OCI-LY1 (cell line): Measurements from ENCODE around the gene PPP4R1.

ENCODE experiments used
- H2AFZ ChIP-seq: fragments of 200-600 bp; sonication (generic), shearing (Covaris generic); 2 replicates; pipeline ENCODE4 v1.6.0; 2014; ENCODE audit warnings: antibody characterized with exemption, mild to moderate bottlenecking, low read length
- H3F3A ChIP-seq: fragments of 200-600 bp; sonication (generic), shearing (Covaris generic); 2 replicates; pipeline ENCODE4 v1.6.0; 2014; ENCODE audit warnings: mild to moderate bottlenecking, antibody characterized with exemption, low read length, moderate library complexity; ENCODE audit not compliant: insufficient read depth
- H3K27ac ChIP-seq: fragments of 200-600 bp; sonication (generic); 2 replicates; pipeline ENCODE4 v1.5.1; 2014; ENCODE audit warnings: low read length, mixed run types, mild to moderate bottlenecking, low read depth; ENCODE audit not compliant: poor library complexity, severe bottlenecking
- H3K27me3 ChIP-seq: fragments of 200-600 bp; sonication (generic); 2 replicates; pipeline ENCODE4 v1.6.0; 2014; ENCODE audit warnings: antibody characterized with exemption, mild to moderate bottlenecking, low read length, moderate library complexity; ENCODE audit not compliant: insufficient read depth
- H3K36me3 ChIP-seq: fragments of 200-600 bp; sonication (generic); 2 replicates; pipeline ENCODE4 v1.6.1; 2014; ENCODE audit warnings: mild to moderate bottlenecking, antibody characterized with exemption, low read length, moderate library complexity, mixed read lengths; ENCODE audit not compliant: insufficient read depth
- H3K4me1 ChIP-seq: fragments of 200-600 bp; sonication (generic); 2 replicates; pipeline ENCODE4 v1.5.1; 2014; ENCODE audit warnings: mild to moderate bottlenecking, low read length, moderate library complexity; ENCODE audit not compliant: insufficient read depth, severe bottlenecking
- H3K4me2 ChIP-seq: fragments of 200-600 bp; sonication (generic), shearing (Covaris generic); 2 replicates; pipeline ENCODE4 v1.6.1; 2014; ENCODE audit warnings: low read length
- H3K4me3 ChIP-seq: fragments of 200-600 bp; sonication (generic); 2 replicates; pipeline ENCODE4 v1.5.1; 2014; ENCODE audit warnings: low read length, low read depth, mild to moderate bottlenecking, mixed read lengths; ENCODE audit not compliant: poor library complexity, severe bottlenecking
- H3K79me2 ChIP-seq: fragments of 200-600 bp; shearing (Covaris generic); 2 replicates; pipeline ENCODE4 v1.6.1; 2016; ENCODE audit warnings: mixed run types, low read length, mixed read lengths; ENCODE audit not compliant: insufficient read depth
- H3K9ac ChIP-seq: fragments of 200-600 bp; sonication (generic), shearing (Covaris generic); 2 replicates; pipeline ENCODE4 v1.6.1; 2014; ENCODE audit warnings: mild to moderate bottlenecking, low read length, mixed read lengths
- H3K9me2 ChIP-seq: fragments of 200-600 bp; sonication (generic), shearing (Covaris generic); 2 replicates; pipeline ENCODE4 v1.6.1; 2014; ENCODE audit warnings: low read depth, mild to moderate bottlenecking, low read length, mixed read lengths
- H3K9me3 ChIP-seq: fragments of 200-600 bp; shearing (Covaris generic); 2 replicates; pipeline ENCODE4 v1.6.1; 2014; ENCODE audit warnings: low read length, mixed read lengths
- H4K20me1 ChIP-seq: fragments of 200-600 bp; sonication (generic), shearing (Covaris generic); 2 replicates; pipeline ENCODE4 v1.6.0; 2016; ENCODE audit warnings: mild to moderate bottlenecking, low read length; ENCODE audit not compliant: insufficient read depth
- CTCF ChIP-seq: fragments of 200-600 bp; sonication (generic), shearing (Covaris generic); IDR thresholded peaks from 2 replicates; pipeline ENCODE4 v1.5.1; 2017; ENCODE audit warnings: mild to moderate bottlenecking, antibody characterized with exemption, low read length, moderate library complexity, mixed read lengths
- EZH2 ChIP-seq: fragments of 200-600 bp; sonication (generic), shearing (Covaris generic); IDR thresholded peaks from 2 replicates; pipeline ENCODE4 v1.8.0; 2017; ENCODE audit warnings: borderline replicate concordance, mixed run types, mild to moderate bottlenecking, antibody characterized with exemption, low read length, moderate library complexity, mixed read lengths

Gene PPP4R1

GRCh38 chr18:9578306-9578705, 36.1 kb downstream of the PPP4R1 start:
- Histone ChIP-seq H3K9me2 (no peaks in the 10 kb centered on the region), H3K27ac (no peak overlapping the region), H3K4me3 (no peak overlapping the region), H3F3A (0 out of 2 replicates have a peak, but pooled peaks cover 3% of the 10 kb centered on the region), H3K9ac (no peak overlapping the region), H3K36me3 (peaks cover 55% of the 10 kb centered on the region), H2AFZ (no peak overlapping the region), H3K4me2 (no peak overlapping the region), H3K4me1 (peaks cover 5% of the 10 kb centered on the region), H3K9me3 (no peaks in the 10 kb centered on the region), H3K27me3 (no peaks in the 10 kb centered on the region), H3K79me2 (no peaks in the 10 kb centered on the region), H4K20me1 (no peaks in the 10 kb centered on the region)
- TF ChIP-seq EZH2 (no peak), CTCF (no peak)

GRCh38 chr18:9577361-9577760, 37.0 kb downstream of the PPP4R1 start:
- Histone ChIP-seq H3F3A (0 out of 2 replicates have a peak, but pooled peaks cover 3% of the 10 kb centered on the region), H3K9ac (no peak overlapping the region), H4K20me1 (no peaks in the 10 kb centered on the region), H3K27ac (no peak overlapping the region), H3K4me2 (no peak overlapping the region), H3K9me2 (no peaks in the 10 kb centered on the region), H2AFZ (no peak overlapping the region), H3K27me3 (no peaks in the 10 kb centered on the region), H3K4me3 (no peak overlapping the region), H3K4me1 (peaks cover 5% of the 10 kb centered on the region), H3K79me2 (no peaks in the 10 kb centered on the region), H3K9me3 (no peaks in the 10 kb centered on the region), H3K36me3 (peaks cover 47% of the 10 kb centered on the region)
- no peak for TF ChIP-seq CTCF
- TF ChIP-seq EZH2: no peak

GRCh38 chr18:9575558-9575957, 38.8 kb downstream of the PPP4R1 start:
- H3K9me3 ChIP-seq: no peaks in the 10 kb centered on the region
- no peak overlapping the region for H3K4me2 ChIP-seq
- H3K9me2 ChIP-seq: no peaks in the 10 kb centered on the region
- H3K4me1 ChIP-seq: peaks cover 5% of the 10 kb centered on the region
- no peaks in the 10 kb centered on the region for H3K79me2 ChIP-seq
- H3K9ac ChIP-seq: no peak overlapping the region
- no peak overlapping the region for H2AFZ ChIP-seq
- H3K36me3 ChIP-seq: peaks cover 34% of the 10 kb centered on the region
- H3K27ac ChIP-seq: no peak overlapping the region
- TF ChIP-seq EZH2: no peak
- peak; percentile 99 for TF ChIP-seq CTCF
- no peaks in the 10 kb centered on the region for H3K27me3 ChIP-seq
- no peak overlapping the region for H3K4me3 ChIP-seq
- H4K20me1 ChIP-seq: no peaks in the 10 kb centered on the region
- H3F3A ChIP-seq: 0 out of 2 replicates have a peak, but pooled peaks cover 3% of the 10 kb centered on the region
